Measurements from ENCODE around the gene FBXW7.

DNA sequence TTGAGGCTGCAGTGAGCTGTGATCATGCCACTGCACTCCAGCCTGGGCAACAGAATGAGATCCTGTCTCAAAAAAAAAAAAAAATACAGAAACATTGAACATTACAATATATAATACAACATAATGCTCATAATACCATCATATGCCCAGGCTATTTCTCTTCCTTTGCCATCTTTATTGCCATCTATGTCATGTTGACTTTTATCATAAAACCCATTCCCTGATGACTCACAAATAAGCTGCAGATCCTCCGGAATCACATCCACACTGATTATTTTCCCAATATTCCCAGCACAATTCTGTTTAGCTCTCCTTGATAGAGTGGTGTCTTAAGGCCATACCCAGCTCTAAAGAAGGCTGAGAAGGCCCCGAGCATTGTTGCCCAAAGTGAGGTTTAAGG, 9.2 kb upstream of the FBXW7 start:
- TF ChIP-seq POLR2A (IDR thresholded peaks at IDR 0.05; ENCODE audit: low read depth) = no peak
- TF ChIP-seq EP300 (IDR thresholded peaks at IDR 0.05) = no peak
- TF ChIP-seq, protein P1, sequence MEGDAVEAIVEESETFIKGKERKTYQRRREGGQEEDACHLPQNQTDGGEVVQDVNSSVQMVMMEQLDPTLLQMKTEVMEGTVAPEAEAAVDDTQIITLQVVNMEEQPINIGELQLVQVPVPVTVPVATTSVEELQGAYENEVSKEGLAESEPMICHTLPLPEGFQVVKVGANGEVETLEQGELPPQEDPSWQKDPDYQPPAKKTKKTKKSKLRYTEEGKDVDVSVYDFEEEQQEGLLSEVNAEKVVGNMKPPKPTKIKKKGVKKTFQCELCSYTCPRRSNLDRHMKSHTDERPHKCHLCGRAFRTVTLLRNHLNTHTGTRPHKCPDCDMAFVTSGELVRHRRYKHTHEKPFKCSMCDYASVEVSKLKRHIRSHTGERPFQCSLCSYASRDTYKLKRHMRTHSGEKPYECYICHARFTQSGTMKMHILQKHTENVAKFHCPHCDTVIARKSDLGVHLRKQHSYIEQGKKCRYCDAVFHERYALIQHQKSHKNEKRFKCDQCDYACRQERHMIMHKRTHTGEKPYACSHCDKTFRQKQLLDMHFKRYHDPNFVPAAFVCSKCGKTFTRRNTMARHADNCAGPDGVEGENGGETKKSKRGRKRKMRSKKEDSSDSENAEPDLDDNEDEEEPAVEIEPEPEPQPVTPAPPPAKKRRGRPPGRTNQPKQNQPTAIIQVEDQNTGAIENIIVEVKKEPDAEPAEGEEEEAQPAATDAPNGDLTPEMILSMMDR (IDR thresholded peaks at IDR 0.05) = no peak
